H1 (cell line): ENCODE measurements around the gene CREB3. TPM values are rescaled to one million over a fixed set of nuclear protein-coding genes. Genes with fewer than 3 reads are reported as not detected.

ENCODE experiments used
- polyA plus RNA-seq, 7 experiments: library from polyadenylated mRNA; depleted of rRNA in 3 of 7; stranded (reverse) in 5 of 7; unstranded in 2 of 7; fragments of >200 nt in 5 of 7; fragments of 200-250 nt in 2 of 7; gene quantifications; 1 replicate in 5 of 7; 2 replicates in 1 of 7; 4 replicates in 1 of 7; pipeline versions ENCODE4 v1.2.1 to v1.2.3, GENCODE V29; 2011 to 2013; ENCODE audit warnings: missing spikeins in 2 of 7, mixed read lengths in 2 of 7
- total RNA-seq: library from RNA; stranded (reverse); fragmentation: NEBNext Ultra II Directional; extraction: Animal tissue kit (Norgen Biotek cat#: 25700); gene quantifications from 2 replicates; pipeline ENCODE4 v1.2.1, GENCODE V29; 2021
- TF ChIP-seq, protein P1 (sequence below): fragments of 300-600 bp; sonication (generic); IDR thresholded peaks from 2 replicates; pipeline ENCODE4 v1.7.1; 2012; ENCODE audit warnings: low read length, moderate library complexity, mild to moderate bottlenecking, inconsistent platforms; ENCODE audit not compliant: insufficient replicate concordance

The CREB3 gene
- total and polyA plus RNA-seq, 2 of the 8 experiments (the other 6 are each of a cell fraction or from before 2014, with no cell fraction given), result 24.4 to 25.7 TPM

DNA sequence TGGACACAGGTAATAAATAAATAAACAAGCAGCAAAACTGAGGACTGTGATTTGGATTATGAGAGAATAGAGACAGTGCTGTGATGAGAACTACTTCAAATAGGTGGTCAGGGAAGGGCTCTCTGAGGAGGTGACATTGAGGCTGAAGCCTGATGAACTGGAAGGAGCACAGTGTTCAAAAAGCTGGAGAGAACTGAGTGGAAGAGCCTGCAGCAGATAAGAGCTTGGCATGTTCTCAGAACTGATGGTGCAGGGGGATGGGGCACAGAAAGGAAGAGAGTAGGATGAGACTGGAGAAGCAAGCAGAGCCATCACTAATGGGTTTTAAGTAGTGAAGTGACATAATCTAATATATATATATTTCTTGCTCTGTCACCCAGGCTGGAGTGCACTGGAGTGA, 31.5 kb upstream of the CREB3 start (continued):
- TF ChIP-seq, protein P1, sequence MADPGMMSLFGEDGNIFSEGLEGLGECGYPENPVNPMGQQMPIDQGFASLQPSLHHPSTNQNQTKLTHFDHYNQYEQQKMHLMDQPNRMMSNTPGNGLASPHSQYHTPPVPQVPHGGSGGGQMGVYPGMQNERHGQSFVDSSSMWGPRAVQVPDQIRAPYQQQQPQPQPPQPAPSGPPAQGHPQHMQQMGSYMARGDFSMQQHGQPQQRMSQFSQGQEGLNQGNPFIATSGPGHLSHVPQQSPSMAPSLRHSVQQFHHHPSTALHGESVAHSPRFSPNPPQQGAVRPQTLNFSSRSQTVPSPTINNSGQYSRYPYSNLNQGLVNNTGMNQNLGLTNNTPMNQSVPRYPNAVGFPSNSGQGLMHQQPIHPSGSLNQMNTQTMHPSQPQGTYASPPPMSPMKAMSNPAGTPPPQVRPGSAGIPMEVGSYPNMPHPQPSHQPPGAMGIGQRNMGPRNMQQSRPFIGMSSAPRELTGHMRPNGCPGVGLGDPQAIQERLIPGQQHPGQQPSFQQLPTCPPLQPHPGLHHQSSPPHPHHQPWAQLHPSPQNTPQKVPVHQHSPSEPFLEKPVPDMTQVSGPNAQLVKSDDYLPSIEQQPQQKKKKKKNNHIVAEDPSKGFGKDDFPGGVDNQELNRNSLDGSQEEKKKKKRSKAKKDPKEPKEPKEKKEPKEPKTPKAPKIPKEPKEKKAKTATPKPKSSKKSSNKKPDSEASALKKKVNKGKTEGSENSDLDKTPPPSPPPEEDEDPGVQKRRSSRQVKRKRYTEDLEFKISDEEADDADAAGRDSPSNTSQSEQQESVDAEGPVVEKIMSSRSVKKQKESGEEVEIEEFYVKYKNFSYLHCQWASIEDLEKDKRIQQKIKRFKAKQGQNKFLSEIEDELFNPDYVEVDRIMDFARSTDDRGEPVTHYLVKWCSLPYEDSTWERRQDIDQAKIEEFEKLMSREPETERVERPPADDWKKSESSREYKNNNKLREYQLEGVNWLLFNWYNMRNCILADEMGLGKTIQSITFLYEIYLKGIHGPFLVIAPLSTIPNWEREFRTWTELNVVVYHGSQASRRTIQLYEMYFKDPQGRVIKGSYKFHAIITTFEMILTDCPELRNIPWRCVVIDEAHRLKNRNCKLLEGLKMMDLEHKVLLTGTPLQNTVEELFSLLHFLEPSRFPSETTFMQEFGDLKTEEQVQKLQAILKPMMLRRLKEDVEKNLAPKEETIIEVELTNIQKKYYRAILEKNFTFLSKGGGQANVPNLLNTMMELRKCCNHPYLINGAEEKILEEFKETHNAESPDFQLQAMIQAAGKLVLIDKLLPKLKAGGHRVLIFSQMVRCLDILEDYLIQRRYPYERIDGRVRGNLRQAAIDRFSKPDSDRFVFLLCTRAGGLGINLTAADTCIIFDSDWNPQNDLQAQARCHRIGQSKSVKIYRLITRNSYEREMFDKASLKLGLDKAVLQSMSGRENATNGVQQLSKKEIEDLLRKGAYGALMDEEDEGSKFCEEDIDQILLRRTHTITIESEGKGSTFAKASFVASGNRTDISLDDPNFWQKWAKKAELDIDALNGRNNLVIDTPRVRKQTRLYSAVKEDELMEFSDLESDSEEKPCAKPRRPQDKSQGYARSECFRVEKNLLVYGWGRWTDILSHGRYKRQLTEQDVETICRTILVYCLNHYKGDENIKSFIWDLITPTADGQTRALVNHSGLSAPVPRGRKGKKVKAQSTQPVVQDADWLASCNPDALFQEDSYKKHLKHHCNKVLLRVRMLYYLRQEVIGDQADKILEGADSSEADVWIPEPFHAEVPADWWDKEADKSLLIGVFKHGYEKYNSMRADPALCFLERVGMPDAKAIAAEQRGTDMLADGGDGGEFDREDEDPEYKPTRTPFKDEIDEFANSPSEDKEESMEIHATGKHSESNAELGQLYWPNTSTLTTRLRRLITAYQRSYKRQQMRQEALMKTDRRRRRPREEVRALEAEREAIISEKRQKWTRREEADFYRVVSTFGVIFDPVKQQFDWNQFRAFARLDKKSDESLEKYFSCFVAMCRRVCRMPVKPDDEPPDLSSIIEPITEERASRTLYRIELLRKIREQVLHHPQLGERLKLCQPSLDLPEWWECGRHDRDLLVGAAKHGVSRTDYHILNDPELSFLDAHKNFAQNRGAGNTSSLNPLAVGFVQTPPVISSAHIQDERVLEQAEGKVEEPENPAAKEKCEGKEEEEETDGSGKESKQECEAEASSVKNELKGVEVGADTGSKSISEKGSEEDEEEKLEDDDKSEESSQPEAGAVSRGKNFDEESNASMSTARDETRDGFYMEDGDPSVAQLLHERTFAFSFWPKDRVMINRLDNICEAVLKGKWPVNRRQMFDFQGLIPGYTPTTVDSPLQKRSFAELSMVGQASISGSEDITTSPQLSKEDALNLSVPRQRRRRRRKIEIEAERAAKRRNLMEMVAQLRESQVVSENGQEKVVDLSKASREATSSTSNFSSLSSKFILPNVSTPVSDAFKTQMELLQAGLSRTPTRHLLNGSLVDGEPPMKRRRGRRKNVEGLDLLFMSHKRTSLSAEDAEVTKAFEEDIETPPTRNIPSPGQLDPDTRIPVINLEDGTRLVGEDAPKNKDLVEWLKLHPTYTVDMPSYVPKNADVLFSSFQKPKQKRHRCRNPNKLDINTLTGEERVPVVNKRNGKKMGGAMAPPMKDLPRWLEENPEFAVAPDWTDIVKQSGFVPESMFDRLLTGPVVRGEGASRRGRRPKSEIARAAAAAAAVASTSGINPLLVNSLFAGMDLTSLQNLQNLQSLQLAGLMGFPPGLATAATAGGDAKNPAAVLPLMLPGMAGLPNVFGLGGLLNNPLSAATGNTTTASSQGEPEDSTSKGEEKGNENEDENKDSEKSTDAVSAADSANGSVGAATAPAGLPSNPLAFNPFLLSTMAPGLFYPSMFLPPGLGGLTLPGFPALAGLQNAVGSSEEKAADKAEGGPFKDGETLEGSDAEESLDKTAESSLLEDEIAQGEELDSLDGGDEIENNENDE, result no peak
